ENCODE results near the gene JAZF1. TPM values are rescaled to one million over a fixed set of nuclear protein-coding genes. Genes with fewer than 3 reads are reported as not detected.

Gene JAZF1
- total and polyA plus RNA-seq, 2 of the 4 experiments (the other 2 are of a cell fraction): 8.4 to 10.5 TPM

GRCh38 chr7:27942711-27943110, 237.9 kb downstream of the JAZF1 start:
- H3K27me3 ChIP-seq (ENCODE audit: control insufficient read depth, insufficient read depth, low read length): no peaks in the 10 kb centered on the region
- no peak overlapping the region for H3K14ac ChIP-seq (replicated peaks; ENCODE audit: low read depth, low read length)
- H3K27ac ChIP-seq (ENCODE audit: insufficient read depth, low read length): no peak overlapping the region
- in situ Hi-C loops (cut with MboI; ENCODE audit: low sequenced_read_pairs) (no loop called here), intact Hi-C loops (cut with micrococcal nuclease) (no loop called here), dilution Hi-C loops (cut with HindIII; ENCODE audit: low sequenced_read_pairs, unreplicated experiment) (no loop called here)
- no peak overlapping the region for H3K56ac ChIP-seq (ENCODE audit: extremely low read depth, insufficient read depth, low read length)
- H3K9me3 ChIP-seq (ENCODE audit: control insufficient read depth, insufficient read depth, low read length): no peaks in the 10 kb centered on the region
- H3K23ac ChIP-seq (ENCODE audit: low read depth, low read length): no peak overlapping the region
- no peak overlapping the region for H2AK5ac ChIP-seq (ENCODE audit: low read depth, low read length)
- H2BK5ac ChIP-seq (ENCODE audit: low read depth, low read length, poor library complexity, severe bottlenecking): no peak overlapping the region
- no peak overlapping the region for H3K18ac ChIP-seq (ENCODE audit: low read depth, low read length)
- no peak overlapping the region for H4K8ac ChIP-seq (ENCODE audit: low read depth in 2 of 2, low read length in 2 of 2)
- H3K4ac ChIP-seq (ENCODE audit: low read depth, low read length): no peak overlapping the region
- H2AK9ac ChIP-seq (replicated peaks; ENCODE audit: low read depth, low read length, poor library complexity): no peak overlapping the region
- H3K4me3 ChIP-seq (ENCODE audit: insufficient read depth, low read depth, low read length): no peak overlapping the region
- peaks cover 9 to 29% of the 10 kb centered on the region in 2 experiments for H3K79me1 ChIP-seq (ENCODE audit: low read depth in 1 of 2, low read length in 2 of 2)
- no peak overlapping the region for H2BK15ac ChIP-seq (ENCODE audit: low read depth, low read length)
- no peaks in the 10 kb centered on the region for H3K4me1 ChIP-seq (ENCODE audit: control insufficient read depth, insufficient read depth, low read length)
- no peak for DNase-seq
- peaks cover 2% of the 10 kb centered on the region; the same call in 1 of the 2 replicates for H3K9me1 ChIP-seq (ENCODE audit: insufficient read depth, low read length)
- no TSS peak for BruUV-seq (replicated peaks)
- H2BK20ac ChIP-seq (ENCODE audit: low read depth, low read length): no peak overlapping the region
- no peak overlapping the region for H2BK120ac ChIP-seq (ENCODE audit: low read depth, low read length)
- peaks cover 1% of the 10 kb centered on the region for H3K36me3 ChIP-seq (ENCODE audit: control insufficient read depth, insufficient read depth, low read length)
- TF ChIP-seq CTCF (conservative IDR thresholded peaks at IDR 0.05; ENCODE audit: low read depth, low read length): no peak
- no peak for TF ChIP-seq NFE2L2 (IDR thresholded peaks at IDR 0.05; ENCODE audit: low read depth, low read length)
- no peak for TF ChIP-seq BHLHE40 (IDR thresholded peaks at IDR 0.05; ENCODE audit: low read depth, low read length)
- no peak for TF ChIP-seq MXI1 (IDR thresholded peaks at IDR 0.05; ENCODE audit: borderline replicate concordance, low read depth, low read length)
- TF ChIP-seq RFX5 (IDR thresholded peaks at IDR 0.05; ENCODE audit: low read depth, low read length): no peak
- TF ChIP-seq RAD21 (IDR thresholded peaks at IDR 0.05; ENCODE audit: low read length): no peak
- no peak for TF ChIP-seq MAZ (IDR thresholded peaks at IDR 0.05; ENCODE audit: borderline replicate concordance, low read depth, low read length)
- TF ChIP-seq RCOR1 (IDR thresholded peaks at IDR 0.05; ENCODE audit: insufficient replicate concordance, low read length): no peak
- no peak for TF ChIP-seq CEBPB (IDR thresholded peaks at IDR 0.05; ENCODE audit: low read depth, low read length)
- TF ChIP-seq MAFK (IDR thresholded peaks at IDR 0.05; ENCODE audit: low read depth, low read length): no peak
- no peak for TF ChIP-seq POLR2A (IDR thresholded peaks at IDR 0.05; ENCODE audit: low read depth, low read length)
- no peak for TF ChIP-seq FOS (IDR thresholded peaks at IDR 0.05; ENCODE audit: low read depth, low read length)
- TF ChIP-seq ELK1 (IDR thresholded peaks at IDR 0.05; ENCODE audit: borderline replicate concordance, low read depth, low read length): no peak
- no peak for TF ChIP-seq SMC3 (IDR thresholded peaks at IDR 0.05; ENCODE audit: low read depth, low read length)
- ChIA-PET CTCF (no interaction called here), POLR2A (ENCODE audit: unreplicated experiment) (no interaction called here)
- WGBS, 2 experiments (ENCODE audit: extremely low coverage in 2 of 2, insufficient read length in 1 of 2): 100% methylated on average over 4 of the region's 8 CpGs; no CpG with 5 or more reads in 1 of the 2 experiments
- H4K20me1 ChIP-seq (ENCODE audit: insufficient read depth, low read length): peaks cover 6% of the 10 kb centered on the region; the same call in 1 of the 2 replicates
- no peak overlapping the region for H4K91ac ChIP-seq (ENCODE audit: insufficient read depth, low read depth, low read length)
- ATAC-seq (ENCODE audit: low read depth): no peak
- no peak overlapping the region for H3K9ac ChIP-seq (ENCODE audit: low read depth, low read length)
- H3K4me2 ChIP-seq (ENCODE audit: low read depth, low read length): no peak overlapping the region
- no peak overlapping the region for H2AFZ ChIP-seq (replicated peaks; ENCODE audit: low read length, poor library complexity)
- no peak overlapping the region for H4K5ac ChIP-seq (ENCODE audit: low read depth, low read length)

Data from IMR-90 (cell line).